SH-SY5Y (cell line): ENCODE measurements around the gene SFXN5.

Source experiments
- GATA2 ChIP-seq: IDR thresholded peaks from 2 replicates; pipeline ENCODE4 v1.6.1; 2011; ENCODE audit warnings: mild to moderate bottlenecking, low read depth, low read length
- GATA3 ChIP-seq: IDR thresholded peaks from 2 replicates; pipeline ENCODE4 v1.6.1; 2011; ENCODE audit warnings: low read depth, mild to moderate bottlenecking, low read length, moderate library complexity

DNA sequence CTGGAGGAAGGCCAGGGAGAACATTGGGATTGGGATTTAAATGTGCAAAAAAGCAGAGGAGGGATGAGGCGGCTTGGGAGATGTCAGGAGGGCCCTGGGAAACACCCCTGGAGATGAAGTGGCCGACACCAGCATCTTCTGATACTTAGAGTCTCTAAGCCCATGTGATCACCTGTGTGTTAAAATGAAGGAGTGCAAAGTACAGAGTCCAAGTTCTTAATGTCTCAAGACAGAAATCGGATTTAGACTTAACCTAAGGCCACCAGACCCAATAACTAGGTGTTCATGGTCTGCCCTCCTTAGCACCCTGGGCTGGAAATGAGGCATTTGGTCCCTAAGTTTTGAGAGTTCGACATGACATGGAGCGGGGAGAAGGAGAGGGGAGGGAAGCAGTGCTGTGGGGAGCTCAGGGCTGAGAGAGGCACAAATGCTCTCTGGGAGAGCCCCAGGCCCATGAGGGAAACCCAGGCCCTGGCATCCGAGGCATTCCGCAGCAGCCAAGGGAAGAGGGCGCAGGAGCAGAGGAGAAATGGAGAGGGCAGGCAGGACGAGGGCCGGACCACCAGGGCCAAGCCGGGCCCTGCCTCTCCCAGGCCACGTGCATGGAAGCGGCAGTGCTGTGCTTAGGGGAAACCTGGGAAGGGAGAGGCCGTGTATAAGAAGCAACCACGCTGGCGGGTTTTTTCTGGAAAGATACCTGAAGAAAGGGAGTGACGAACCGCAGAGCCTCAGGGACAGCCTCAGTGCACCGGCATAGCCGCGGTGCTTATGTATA is 63.3 kb downstream of the SFXN5 start:
- no peak for TF ChIP-seq GATA3
- no peak for TF ChIP-seq GATA2
